Measurements from ENCODE around the gene NQO2. TPM values are rescaled to one million over a fixed set of nuclear protein-coding genes. Genes with fewer than 3 reads are reported as not detected.
"Not testable (repeated sequence)": the region's sequence is repeated elsewhere in the genome, so short reads cannot be mapped to it uniquely, and the experiment has no call there.

NQO2 gene
- total and polyA plus RNA-seq, 7 donors = 42.8 to 201 (median 119) TPM

DNA sequence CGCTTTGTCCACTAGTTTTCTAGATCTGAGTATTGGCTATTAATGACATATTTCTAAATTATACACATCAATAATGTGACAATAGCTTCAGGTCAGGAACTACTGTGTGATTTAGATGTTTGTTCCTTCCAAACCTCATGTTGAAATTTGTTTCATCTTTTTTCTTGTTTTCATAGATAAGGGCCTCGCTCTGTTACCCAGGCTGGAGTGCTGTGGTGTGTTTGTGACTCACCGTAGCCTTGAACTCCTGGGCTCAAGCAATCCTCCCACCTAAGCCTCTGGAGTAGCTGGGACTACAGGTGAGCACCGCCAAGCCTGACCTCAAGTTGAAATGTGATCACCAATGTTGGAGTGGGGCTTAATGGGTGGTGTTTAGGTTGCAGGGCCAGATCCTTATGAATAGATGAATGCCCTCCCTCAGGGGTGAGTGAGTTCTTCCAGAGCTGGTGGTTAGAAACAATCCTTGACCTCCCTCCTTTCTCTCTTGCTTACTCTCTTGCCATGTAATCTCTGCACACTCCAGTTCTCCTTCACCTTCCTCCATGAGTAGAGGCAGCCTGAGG lies 5.9 kb upstream of the NQO2 start:
- H3K4me3 ChIP-seq = no peak overlapping the region
- no peaks in the 10 kb centered on the region for H3K9me3 ChIP-seq
- H3K27ac ChIP-seq = no peak overlapping the region
- no peaks in the 10 kb centered on the region for H3K27me3 ChIP-seq (ENCODE audit: insufficient read depth in 3 of 3, low read length in 2 of 3)
- ATAC-seq (no peak), DNase-seq (no peak)
- TF ChIP-seq, protein P1, sequence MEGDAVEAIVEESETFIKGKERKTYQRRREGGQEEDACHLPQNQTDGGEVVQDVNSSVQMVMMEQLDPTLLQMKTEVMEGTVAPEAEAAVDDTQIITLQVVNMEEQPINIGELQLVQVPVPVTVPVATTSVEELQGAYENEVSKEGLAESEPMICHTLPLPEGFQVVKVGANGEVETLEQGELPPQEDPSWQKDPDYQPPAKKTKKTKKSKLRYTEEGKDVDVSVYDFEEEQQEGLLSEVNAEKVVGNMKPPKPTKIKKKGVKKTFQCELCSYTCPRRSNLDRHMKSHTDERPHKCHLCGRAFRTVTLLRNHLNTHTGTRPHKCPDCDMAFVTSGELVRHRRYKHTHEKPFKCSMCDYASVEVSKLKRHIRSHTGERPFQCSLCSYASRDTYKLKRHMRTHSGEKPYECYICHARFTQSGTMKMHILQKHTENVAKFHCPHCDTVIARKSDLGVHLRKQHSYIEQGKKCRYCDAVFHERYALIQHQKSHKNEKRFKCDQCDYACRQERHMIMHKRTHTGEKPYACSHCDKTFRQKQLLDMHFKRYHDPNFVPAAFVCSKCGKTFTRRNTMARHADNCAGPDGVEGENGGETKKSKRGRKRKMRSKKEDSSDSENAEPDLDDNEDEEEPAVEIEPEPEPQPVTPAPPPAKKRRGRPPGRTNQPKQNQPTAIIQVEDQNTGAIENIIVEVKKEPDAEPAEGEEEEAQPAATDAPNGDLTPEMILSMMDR (IDR thresholded peaks at IDR 0.05) = no peak
- H3K36me3 ChIP-seq (ENCODE audit: insufficient read depth in 1 of 2, low read depth in 1 of 2) = no peaks in the 10 kb centered on the region
- intact Hi-C loops (cut with DNase I) = loop anchor here (5.0 to 10.0 kb wide), 2 partner anchors 131 to 258 kb away; no protein-coding TSS in a partner anchor
- H3K4me1 ChIP-seq = no peaks in the 10 kb centered on the region
- 90 to 99% (median 94%) methylated on average over 4 of the region's 4 CpGs for WGBS, 3 donors

DNA sequence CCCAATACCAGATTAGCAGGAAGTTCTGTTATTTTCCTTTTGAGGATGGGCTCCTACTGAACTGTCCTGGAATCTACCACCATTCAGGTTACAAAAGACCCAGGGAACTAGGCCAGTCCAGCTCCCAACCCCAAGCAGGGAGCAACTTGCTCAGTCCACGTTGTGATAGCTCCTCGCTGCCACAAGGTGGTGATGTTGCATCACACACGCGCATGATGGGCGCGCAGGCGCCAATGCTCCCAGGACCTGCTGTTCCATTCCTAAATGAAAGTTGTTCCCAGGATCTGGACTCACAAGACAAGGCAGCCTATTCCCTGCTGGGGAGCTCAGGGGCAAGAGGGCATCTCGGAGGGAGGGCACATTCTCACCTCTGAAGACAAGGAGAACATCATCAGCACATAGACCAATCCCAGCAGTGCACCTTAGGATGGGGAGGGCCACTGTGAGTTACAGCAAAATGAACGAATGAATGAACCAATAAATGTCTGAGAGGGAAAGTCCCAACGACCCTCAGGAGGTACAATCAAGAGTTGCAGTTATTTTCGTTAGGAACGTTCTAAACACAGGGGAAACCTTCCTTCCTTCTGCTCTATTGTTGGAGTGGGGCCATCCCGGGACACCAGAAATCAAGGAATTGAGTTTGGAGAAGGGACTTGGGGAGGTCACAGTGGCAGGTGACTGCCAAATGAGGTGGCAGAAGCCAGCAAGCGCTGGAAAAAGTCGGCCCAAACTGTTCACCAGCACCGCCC lies 1.3 kb upstream of the NQO2 start:
- H3K9me3 ChIP-seq; H3K27me3 ChIP-seq (ENCODE audit: insufficient read depth in 3 of 3, low read length in 2 of 3); DNase-seq: not testable (repeated sequence)
- 4 to 10% (median 5%) methylated on average over 10 of the region's 16 CpGs for WGBS, 3 donors
- TF ChIP-seq, protein P1 (IDR thresholded peaks at IDR 0.05) = peak; percentile 69
- Histone ChIP-seq H3K4me1 (peaks cover 20% of the 10 kb centered on the region), H3K36me3 (ENCODE audit: insufficient read depth in 1 of 2, low read depth in 1 of 2) (peaks cover 0 to 13% of the 10 kb centered on the region in 2 donors), H3K4me3 (peak overlapping the region; percentile 95), H3K27ac (peak overlapping the region; percentile 99)
- peak; percentile 59 to 73 (median 66) for ATAC-seq
- intact Hi-C loops (cut with DNase I) = loop anchor here in 1 of 2 donors (10.0 kb wide), 1 partner anchor 126 kb away; no protein-coding TSS in a partner anchor

DNA sequence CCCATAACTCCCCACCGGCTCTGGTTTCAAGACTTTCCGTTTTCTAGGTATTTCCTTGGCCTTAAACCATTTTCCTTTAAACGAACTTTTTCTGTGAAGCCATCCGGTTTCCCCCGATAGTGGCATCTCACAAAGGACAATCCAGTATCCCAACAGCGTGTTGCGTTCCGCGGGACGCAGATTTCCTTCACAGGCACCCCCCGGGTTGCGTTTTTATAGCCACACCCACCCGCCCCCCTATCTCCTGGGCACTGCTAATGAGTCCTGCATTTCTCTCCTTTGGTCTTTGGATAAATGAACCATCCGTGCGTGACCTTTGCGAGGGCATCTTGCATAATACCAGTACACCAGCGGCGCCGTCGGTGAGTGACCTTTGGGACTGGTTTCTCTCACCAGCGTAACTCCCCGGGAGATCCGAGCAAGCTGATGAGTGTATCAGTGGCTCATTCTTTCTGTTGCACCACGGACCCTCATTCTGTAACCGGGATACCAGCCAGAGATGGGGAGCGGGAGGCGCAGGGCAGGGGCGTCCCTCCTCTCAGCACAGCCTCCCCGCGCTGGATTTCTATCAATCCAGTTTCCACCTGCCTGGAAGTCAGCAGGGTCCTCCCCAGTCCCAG lies 586 bp upstream of the NQO2 start:
- WGBS, 3 donors = 0 to 2% (median 1%) methylated on average over 25 to 30 of the region's 30 CpGs

DNA sequence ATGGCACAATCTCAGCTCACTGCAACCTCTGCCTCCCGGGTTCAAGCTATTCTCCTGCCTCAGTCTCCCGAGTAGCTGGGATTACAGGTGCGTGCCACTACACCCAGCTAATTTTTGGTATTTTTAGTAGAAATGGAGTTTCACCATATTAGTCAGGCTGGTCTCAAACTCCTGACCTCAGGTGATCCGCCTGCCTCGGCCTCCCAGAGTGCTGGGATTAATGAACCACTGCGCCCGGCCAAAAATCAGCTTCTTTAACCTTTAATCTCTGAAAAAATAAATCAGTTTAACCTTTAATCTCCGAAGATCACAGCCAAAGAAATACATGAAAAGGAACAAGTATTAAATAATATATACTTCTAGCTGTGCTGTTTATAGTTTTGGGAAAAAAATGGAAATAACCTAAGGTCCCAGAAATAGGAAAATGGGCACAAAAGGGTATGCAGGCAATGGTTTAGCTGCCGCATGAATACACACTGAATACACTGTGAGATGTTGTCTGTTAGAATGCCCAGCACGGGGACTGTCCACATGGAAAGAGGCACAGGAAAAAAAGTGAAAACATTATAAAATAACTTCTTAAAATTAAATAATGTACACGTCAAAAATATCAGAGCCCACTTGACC lies 1.6 kb downstream of the NQO2 start:
- ATAC-seq (peak in 1 of 4 donors; percentile 0), DNase-seq (no peak)
- Histone ChIP-seq H3K4me1 (peaks cover 20% of the 10 kb centered on the region), H3K4me3 (peak overlapping the region; percentile 95), H3K9me3 (no peaks in the 10 kb centered on the region), H3K36me3 (ENCODE audit: insufficient read depth in 1 of 2, low read depth in 1 of 2) (peaks cover 5 to 38% of the 10 kb centered on the region in 2 donors), H3K27me3 (ENCODE audit: insufficient read depth in 3 of 3, low read length in 2 of 3) (no peaks in the 10 kb centered on the region), H3K27ac (peak overlapping the region; percentile 99)
- TF ChIP-seq, protein P1 (IDR thresholded peaks at IDR 0.05) = no peak
- intact Hi-C loops (cut with DNase I) = loop anchor here in 1 of 2 donors (1.0 kb wide), 1 partner anchor 22 kb away; no protein-coding TSS in a partner anchor
- WGBS, 3 donors = 81 to 91% (median 85%) methylated on average over 11 of the region's 11 CpGs

More for the DNA sequence above, 586 bp upstream of the NQO2 start:
- Histone ChIP-seq H3K27me3 (ENCODE audit: insufficient read depth in 3 of 3, low read length in 2 of 3) (no peaks in the 10 kb centered on the region), H3K4me3 (peak overlapping the region; percentile 95), H3K9me3 (no peaks in the 10 kb centered on the region), H3K4me1 (peaks cover 20% of the 10 kb centered on the region), H3K27ac (peak overlapping the region; percentile 99), H3K36me3 (ENCODE audit: insufficient read depth in 1 of 2, low read depth in 1 of 2) (peaks cover 0 to 16% of the 10 kb centered on the region in 2 donors)
- intact Hi-C loops (cut with DNase I) = loop anchor here (1.0 to 10.0 kb wide), 2 partner anchors 55 to 126 kb away; no protein-coding TSS in a partner anchor
- TF ChIP-seq, protein P1 (IDR thresholded peaks at IDR 0.05) = no peak
- DNase-seq (peak in 1 of 2 donors; percentile 85), ATAC-seq (peak; percentile 18 to 69 (median 51))
